GM12878 (cell line): ENCODE results near the gene DNAJB14. TPM values are rescaled to one million over a fixed set of nuclear protein-coding genes. Genes with fewer than 3 reads are reported as not detected.
A peak's percentile ranks its signal among the peaks of the same experiment; 100 is the strongest.

Experiments used
- BACH1 ChIP-seq: fragments of 450-650 bp; IDR thresholded peaks from 2 replicates; pipeline ENCODE4 v1.6.1; 2017; ENCODE audit warnings: mild to moderate bottlenecking, borderline replicate concordance
- CHD1 ChIP-seq: IDR thresholded peaks from 2 replicates; pipeline ENCODE4 v1.6.1; 2012; ENCODE audit warnings: low read depth, low read length, improper control_type of control experiment
- CHD4 ChIP-seq: fragments of 200-600 bp; sonication (generic); IDR thresholded peaks from 2 replicates; pipeline ENCODE4 v1.6.1; 2016; ENCODE audit warnings: mild to moderate bottlenecking
- EZH2 ChIP-seq: IDR thresholded peaks from 2 replicates; pipeline ENCODE4 v1.6.1; 2012; ENCODE audit warnings: low read depth, mild to moderate bottlenecking, control low read depth, inconsistent platforms, low read length, borderline replicate concordance; ENCODE audit not compliant: control insufficient read depth
- GABPA ChIP-seq: IDR thresholded peaks from 2 replicates; pipeline ENCODE4 v1.6.1; 2014; ENCODE audit warnings: antibody characterized with exemption, low read depth, mild to moderate bottlenecking, inconsistent platforms
- HCFC1 ChIP-seq: fragments of 150-350 bp; IDR thresholded peaks from 2 replicates; pipeline ENCODE4 v1.6.1; 2014; ENCODE audit warnings: low read length
- HSF1 ChIP-seq: fragments of 150-350 bp; IDR thresholded peaks from 2 replicates; pipeline ENCODE4 v1.6.1; 2014; ENCODE audit warnings: mild to moderate bottlenecking, low read depth, low read length
- KDM1A ChIP-seq: fragments of 200-600 bp; sonication (generic); IDR thresholded peaks from 2 replicates; pipeline ENCODE4 v1.6.1; 2016; ENCODE audit warnings: borderline replicate concordance
- PAX5 ChIP-seq: IDR thresholded peaks from 2 replicates; pipeline ENCODE4 v1.6.1; 2011; ENCODE audit warnings: low read depth, low read length, borderline replicate concordance
- SMAD5 ChIP-seq: IDR thresholded peaks from 2 replicates; pipeline ENCODE4 v1.6.1; 2016; ENCODE audit warnings: antibody characterized with exemption, low read depth
- STAT3 ChIP-seq: IDR thresholded peaks from 2 replicates; pipeline ENCODE4 v1.6.1; 2011; ENCODE audit warnings: low read depth, low read length, improper control_type of control experiment
- polyA plus RNA-seq, 11 experiments: library from polyadenylated mRNA; depleted of rRNA in 4 of 11; unstranded in 6 of 11; stranded (reverse) in 5 of 11; fragments of >200 nt; fragmentation: Nextera tagmentation in 4 of 11; fragmentation: Illumina TruSeq in 1 of 11; extraction: Ambion mirVana in 4 of 11; extraction: Trizol in 1 of 11; gene quantifications; 1 replicate in 1 of 11; 2 replicates in 10 of 11; pipeline versions ENCODE4 v1.2.1 to v1.2.3, GENCODE V29; 2011 to 2016; ENCODE audit warnings: inconsistent platforms in 2 of 11, missing spikeins in 2 of 11, low read depth in 1 of 11
- total RNA-seq, 4 experiments: library from RNA; depleted of rRNA in 3 of 4; stranded (reverse); fragments of >200 nt in 3 of 4; fragmentation: Illumina TruSeq in 1 of 4; extraction: Trizol in 1 of 4; gene quantifications; 2 replicates each; pipeline versions ENCODE4 v1.2.1 to v1.2.3, GENCODE V29; 2013 to 2021
- TF ChIP-seq, protein P1 (sequence below): fragments of 450-650 bp; IDR thresholded peaks from 2 replicates; pipeline ENCODE4 v1.6.1; 2016; ENCODE audit warnings: mild to moderate bottlenecking
- TF ChIP-seq, protein P2 (sequence below): fragments of 450-650 bp; IDR thresholded peaks from 2 replicates; pipeline ENCODE4 v1.6.1; 2016; ENCODE audit warnings: mild to moderate bottlenecking, moderate library complexity, borderline replicate concordance
- TF ChIP-seq, protein P3 (sequence below): fragments of 450-650 bp; IDR thresholded peaks from 2 replicates; pipeline ENCODE4 v1.6.1; 2017; ENCODE audit warnings: antibody characterized with exemption, mild to moderate bottlenecking, moderate library complexity
- TF ChIP-seq, protein P4 (sequence below): fragments of 450-650 bp; IDR thresholded peaks from 2 replicates; pipeline ENCODE4 v1.6.1; 2017; ENCODE audit warnings: borderline replicate concordance
- TF ChIP-seq, protein P5 (sequence below): fragments of 450-650 bp; IDR thresholded peaks from 2 replicates; pipeline ENCODE4 v1.6.1; 2017; ENCODE audit warnings: mild to moderate bottlenecking, moderate library complexity

DNAJB14 gene
- total and polyA plus RNA-seq, 10 of the 15 experiments (the other 5 are each of a cell fraction or from before 2014, with no cell fraction given): 9.5 to 49.2 (median 27.8) TPM

DNA sequence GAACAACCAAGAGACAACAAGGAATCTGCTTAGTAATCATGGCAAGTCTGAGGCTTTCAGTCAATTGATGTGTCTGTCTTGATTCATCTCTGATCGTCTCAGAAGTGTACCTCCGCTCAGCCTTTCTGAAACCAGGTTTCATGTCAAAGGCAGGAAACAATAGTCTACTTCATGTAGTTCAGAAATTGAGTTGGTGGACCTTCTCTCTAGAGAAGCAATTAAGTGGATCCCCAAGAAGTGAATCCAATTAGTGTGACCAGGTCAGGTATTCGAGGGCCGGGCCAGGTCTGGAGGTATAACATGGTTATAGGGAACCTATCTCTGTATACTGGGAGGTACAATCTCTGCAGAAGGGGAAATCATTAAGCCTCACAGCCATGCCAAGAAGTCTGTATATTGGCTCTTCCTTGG lies 97.8 kb downstream of the DNAJB14 start (continued):
- TF ChIP-seq, protein P1, sequence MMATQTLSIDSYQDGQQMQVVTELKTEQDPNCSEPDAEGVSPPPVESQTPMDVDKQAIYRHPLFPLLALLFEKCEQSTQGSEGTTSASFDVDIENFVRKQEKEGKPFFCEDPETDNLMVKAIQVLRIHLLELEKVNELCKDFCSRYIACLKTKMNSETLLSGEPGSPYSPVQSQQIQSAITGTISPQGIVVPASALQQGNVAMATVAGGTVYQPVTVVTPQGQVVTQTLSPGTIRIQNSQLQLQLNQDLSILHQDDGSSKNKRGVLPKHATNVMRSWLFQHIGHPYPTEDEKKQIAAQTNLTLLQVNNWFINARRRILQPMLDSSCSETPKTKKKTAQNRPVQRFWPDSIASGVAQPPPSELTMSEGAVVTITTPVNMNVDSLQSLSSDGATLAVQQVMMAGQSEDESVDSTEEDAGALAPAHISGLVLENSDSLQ: peak; percentile 84
- TF ChIP-seq CHD4 (no peak), PAX5 (no peak), HCFC1 (no peak), BACH1 (no peak), EZH2 (no peak), HSF1 (no peak), GABPA (no peak), SMAD5 (no peak), STAT3 (no peak), CHD1 (no peak), KDM1A (no peak)
- TF ChIP-seq, protein P2, sequence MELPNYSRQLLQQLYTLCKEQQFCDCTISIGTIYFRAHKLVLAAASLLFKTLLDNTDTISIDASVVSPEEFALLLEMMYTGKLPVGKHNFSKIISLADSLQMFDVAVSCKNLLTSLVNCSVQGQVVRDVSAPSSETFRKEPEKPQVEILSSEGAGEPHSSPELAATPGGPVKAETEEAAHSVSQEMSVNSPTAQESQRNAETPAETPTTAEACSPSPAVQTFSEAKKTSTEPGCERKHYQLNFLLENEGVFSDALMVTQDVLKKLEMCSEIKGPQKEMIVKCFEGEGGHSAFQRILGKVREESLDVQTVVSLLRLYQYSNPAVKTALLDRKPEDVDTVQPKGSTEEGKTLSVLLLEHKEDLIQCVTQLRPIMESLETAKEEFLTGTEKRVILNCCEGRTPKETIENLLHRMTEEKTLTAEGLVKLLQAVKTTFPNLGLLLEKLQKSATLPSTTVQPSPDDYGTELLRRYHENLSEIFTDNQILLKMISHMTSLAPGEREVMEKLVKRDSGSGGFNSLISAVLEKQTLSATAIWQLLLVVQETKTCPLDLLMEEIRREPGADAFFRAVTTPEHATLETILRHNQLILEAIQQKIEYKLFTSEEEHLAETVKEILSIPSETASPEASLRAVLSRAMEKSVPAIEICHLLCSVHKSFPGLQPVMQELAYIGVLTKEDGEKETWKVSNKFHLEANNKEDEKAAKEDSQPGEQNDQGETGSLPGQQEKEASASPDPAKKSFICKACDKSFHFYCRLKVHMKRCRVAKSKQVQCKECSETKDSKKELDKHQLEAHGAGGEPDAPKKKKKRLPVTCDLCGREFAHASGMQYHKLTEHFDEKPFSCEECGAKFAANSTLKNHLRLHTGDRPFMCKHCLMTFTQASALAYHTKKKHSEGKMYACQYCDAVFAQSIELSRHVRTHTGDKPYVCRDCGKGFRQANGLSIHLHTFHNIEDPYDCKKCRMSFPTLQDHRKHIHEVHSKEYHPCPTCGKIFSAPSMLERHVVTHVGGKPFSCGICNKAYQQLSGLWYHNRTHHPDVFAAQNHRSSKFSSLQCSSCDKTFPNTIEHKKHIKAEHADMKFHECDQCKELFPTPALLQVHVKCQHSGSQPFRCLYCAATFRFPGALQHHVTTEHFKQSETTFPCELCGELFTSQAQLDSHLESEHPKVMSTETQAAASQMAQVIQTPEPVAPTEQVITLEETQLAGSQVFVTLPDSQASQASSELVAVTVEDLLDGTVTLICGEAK: no peak
- TF ChIP-seq, protein P3, sequence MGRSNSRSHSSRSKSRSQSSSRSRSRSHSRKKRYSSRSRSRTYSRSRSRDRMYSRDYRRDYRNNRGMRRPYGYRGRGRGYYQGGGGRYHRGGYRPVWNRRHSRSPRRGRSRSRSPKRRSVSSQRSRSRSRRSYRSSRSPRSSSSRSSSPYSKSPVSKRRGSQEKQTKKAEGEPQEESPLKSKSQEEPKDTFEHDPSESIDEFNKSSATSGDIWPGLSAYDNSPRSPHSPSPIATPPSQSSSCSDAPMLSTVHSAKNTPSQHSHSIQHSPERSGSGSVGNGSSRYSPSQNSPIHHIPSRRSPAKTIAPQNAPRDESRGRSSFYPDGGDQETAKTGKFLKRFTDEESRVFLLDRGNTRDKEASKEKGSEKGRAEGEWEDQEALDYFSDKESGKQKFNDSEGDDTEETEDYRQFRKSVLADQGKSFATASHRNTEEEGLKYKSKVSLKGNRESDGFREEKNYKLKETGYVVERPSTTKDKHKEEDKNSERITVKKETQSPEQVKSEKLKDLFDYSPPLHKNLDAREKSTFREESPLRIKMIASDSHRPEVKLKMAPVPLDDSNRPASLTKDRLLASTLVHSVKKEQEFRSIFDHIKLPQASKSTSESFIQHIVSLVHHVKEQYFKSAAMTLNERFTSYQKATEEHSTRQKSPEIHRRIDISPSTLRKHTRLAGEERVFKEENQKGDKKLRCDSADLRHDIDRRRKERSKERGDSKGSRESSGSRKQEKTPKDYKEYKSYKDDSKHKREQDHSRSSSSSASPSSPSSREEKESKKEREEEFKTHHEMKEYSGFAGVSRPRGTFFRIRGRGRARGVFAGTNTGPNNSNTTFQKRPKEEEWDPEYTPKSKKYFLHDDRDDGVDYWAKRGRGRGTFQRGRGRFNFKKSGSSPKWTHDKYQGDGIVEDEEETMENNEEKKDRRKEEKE: no peak
- TF ChIP-seq, protein P4, sequence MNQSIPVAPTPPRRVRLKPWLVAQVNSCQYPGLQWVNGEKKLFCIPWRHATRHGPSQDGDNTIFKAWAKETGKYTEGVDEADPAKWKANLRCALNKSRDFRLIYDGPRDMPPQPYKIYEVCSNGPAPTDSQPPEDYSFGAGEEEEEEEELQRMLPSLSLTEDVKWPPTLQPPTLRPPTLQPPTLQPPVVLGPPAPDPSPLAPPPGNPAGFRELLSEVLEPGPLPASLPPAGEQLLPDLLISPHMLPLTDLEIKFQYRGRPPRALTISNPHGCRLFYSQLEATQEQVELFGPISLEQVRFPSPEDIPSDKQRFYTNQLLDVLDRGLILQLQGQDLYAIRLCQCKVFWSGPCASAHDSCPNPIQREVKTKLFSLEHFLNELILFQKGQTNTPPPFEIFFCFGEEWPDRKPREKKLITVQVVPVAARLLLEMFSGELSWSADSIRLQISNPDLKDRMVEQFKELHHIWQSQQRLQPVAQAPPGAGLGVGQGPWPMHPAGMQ: no peak
- TF ChIP-seq, protein P5, sequence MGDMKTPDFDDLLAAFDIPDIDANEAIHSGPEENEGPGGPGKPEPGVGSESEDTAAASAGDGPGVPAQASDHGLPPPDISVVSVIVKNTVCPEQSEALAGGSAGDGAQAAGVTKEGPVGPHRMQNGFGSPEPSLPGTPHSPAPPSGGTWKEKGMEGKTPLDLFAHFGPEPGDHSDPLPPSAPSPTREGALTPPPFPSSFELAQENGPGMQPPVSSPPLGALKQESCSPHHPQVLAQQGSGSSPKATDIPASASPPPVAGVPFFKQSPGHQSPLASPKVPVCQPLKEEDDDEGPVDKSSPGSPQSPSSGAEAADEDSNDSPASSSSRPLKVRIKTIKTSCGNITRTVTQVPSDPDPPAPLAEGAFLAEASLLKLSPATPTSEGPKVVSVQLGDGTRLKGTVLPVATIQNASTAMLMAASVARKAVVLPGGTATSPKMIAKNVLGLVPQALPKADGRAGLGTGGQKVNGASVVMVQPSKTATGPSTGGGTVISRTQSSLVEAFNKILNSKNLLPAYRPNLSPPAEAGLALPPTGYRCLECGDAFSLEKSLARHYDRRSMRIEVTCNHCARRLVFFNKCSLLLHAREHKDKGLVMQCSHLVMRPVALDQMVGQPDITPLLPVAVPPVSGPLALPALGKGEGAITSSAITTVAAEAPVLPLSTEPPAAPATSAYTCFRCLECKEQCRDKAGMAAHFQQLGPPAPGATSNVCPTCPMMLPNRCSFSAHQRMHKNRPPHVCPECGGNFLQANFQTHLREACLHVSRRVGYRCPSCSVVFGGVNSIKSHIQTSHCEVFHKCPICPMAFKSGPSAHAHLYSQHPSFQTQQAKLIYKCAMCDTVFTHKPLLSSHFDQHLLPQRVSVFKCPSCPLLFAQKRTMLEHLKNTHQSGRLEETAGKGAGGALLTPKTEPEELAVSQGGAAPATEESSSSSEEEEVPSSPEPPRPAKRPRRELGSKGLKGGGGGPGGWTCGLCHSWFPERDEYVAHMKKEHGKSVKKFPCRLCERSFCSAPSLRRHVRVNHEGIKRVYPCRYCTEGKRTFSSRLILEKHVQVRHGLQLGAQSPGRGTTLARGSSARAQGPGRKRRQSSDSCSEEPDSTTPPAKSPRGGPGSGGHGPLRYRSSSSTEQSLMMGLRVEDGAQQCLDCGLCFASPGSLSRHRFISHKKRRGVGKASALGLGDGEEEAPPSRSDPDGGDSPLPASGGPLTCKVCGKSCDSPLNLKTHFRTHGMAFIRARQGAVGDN: no peak
